H9 (cell line): Measurements from ENCODE around the gene ACOXL. TPM values are rescaled to one million over a fixed set of nuclear protein-coding genes. Genes with fewer than 3 reads are reported as not detected.

ENCODE experiments used
- DNase-seq: peaks from one replicate; pipeline ENCODE4 v3.0.0-alpha.2; 2017
- H2AFZ ChIP-seq: one replicate; pipeline ENCODE4 v1.6.1; 2013; ENCODE audit warnings: mild to moderate bottlenecking, low read length, control low read depth, moderate library complexity
- H2AK5ac ChIP-seq: 2 replicates; pipeline ENCODE4 v1.6.1; 2013; ENCODE audit warnings: low read length, control low read depth, mixed read lengths; ENCODE audit not compliant: insufficient read length
- H2BK120ac ChIP-seq: one replicate; pipeline ENCODE4 v1.6.1; 2013; ENCODE audit warnings: low read depth, mild to moderate bottlenecking, low read length, control low read depth, inconsistent platforms; ENCODE audit not compliant: poor library complexity, severe bottlenecking
- H2BK12ac ChIP-seq: 2 replicates; pipeline ENCODE4 v1.6.1; 2013; ENCODE audit warnings: low read length, control low read depth, mixed read lengths, low read depth; ENCODE audit not compliant: insufficient read length
- H2BK15ac ChIP-seq: 2 replicates; pipeline ENCODE4 v1.6.1; 2013; ENCODE audit warnings: low read depth, low read length, control low read depth
- H2BK20ac ChIP-seq: one replicate; pipeline ENCODE4 v1.6.1; 2013; ENCODE audit warnings: low read depth, mild to moderate bottlenecking, low read length, control low read depth, inconsistent platforms; ENCODE audit not compliant: poor library complexity, severe bottlenecking
- H2BK5ac ChIP-seq: 2 replicates; pipeline ENCODE4 v1.6.1; 2013; ENCODE audit warnings: low read length, control low read depth, mixed read lengths; ENCODE audit not compliant: insufficient read length
- H3K14ac ChIP-seq: 2 replicates; pipeline ENCODE4 v1.6.1; 2013; ENCODE audit warnings: low read length, control low read depth; ENCODE audit not compliant: insufficient read depth
- H3K18ac ChIP-seq: 2 replicates; pipeline ENCODE4 v1.6.1; 2013; ENCODE audit warnings: low read depth, mild to moderate bottlenecking, mixed read lengths, low read length, control low read depth; ENCODE audit not compliant: insufficient read length
- H3K23ac ChIP-seq: 2 replicates; pipeline ENCODE4 v1.6.1; 2013; ENCODE audit warnings: low read length, control low read depth, mixed read lengths, low read depth; ENCODE audit not compliant: insufficient read length
- H3K23me2 ChIP-seq: 2 replicates; pipeline ENCODE4 v1.6.1; 2013; ENCODE audit warnings: low read depth, mild to moderate bottlenecking, mixed read lengths, low read length, control low read depth; ENCODE audit not compliant: insufficient read length, poor library complexity, severe bottlenecking
- H3K27ac ChIP-seq: 2 replicates; pipeline ENCODE4 v1.5.1; 2013; ENCODE audit warnings: low read length, control low read depth, mixed read lengths, low read depth; ENCODE audit not compliant: insufficient read length
- H3K27me3 ChIP-seq: 2 replicates; pipeline ENCODE4 v1.6.1; 2013; ENCODE audit warnings: low read length, control low read depth, inconsistent platforms; ENCODE audit not compliant: insufficient read depth
- H3K4ac ChIP-seq: 2 replicates; pipeline ENCODE4 v1.6.1; 2013; ENCODE audit warnings: low read depth, mild to moderate bottlenecking, control low read depth, inconsistent platforms, low read length, moderate library complexity
- H3K4me1 ChIP-seq: 2 replicates; pipeline ENCODE4 v1.6.1; 2013; ENCODE audit warnings: low read length, control low read depth, inconsistent platforms; ENCODE audit not compliant: insufficient read depth
- H3K4me2 ChIP-seq: 2 replicates; pipeline ENCODE4 v1.6.1; 2013; ENCODE audit warnings: low read length, control low read depth, mixed read lengths; ENCODE audit not compliant: insufficient read length, insufficient read depth
- H3K56ac ChIP-seq: 2 replicates; pipeline ENCODE4 v1.6.1; 2013; ENCODE audit warnings: low read depth, mild to moderate bottlenecking, mixed read lengths, low read length, control low read depth; ENCODE audit not compliant: insufficient read length
- H3K79me1 ChIP-seq: 2 replicates; pipeline ENCODE4 v1.6.1; 2013; ENCODE audit warnings: low read depth, mild to moderate bottlenecking, moderate library complexity, low read length, control low read depth, inconsistent platforms; ENCODE audit not compliant: insufficient read depth, poor library complexity, severe bottlenecking
- H3K79me2 ChIP-seq: 2 replicates; pipeline ENCODE4 v1.6.1; 2013; ENCODE audit warnings: low read length, control low read depth, inconsistent platforms; ENCODE audit not compliant: insufficient read depth
- H3K9ac ChIP-seq: 2 replicates; pipeline ENCODE4 v1.6.1; 2013; ENCODE audit warnings: low read length, control low read depth, mixed read lengths; ENCODE audit not compliant: insufficient read length; ENCODE audit errors: extremely low read depth
- H3K9me3 ChIP-seq: one replicate; pipeline ENCODE4 v1.6.1; 2013; ENCODE audit warnings: low read depth, low read length, inconsistent platforms; ENCODE audit not compliant: control insufficient read depth
- H3T11ph ChIP-seq: one replicate; pipeline ENCODE4 v1.6.1; 2013; ENCODE audit warnings: mild to moderate bottlenecking, low read length, control low read depth, inconsistent platforms
- H4K20me1 ChIP-seq: one replicate; pipeline ENCODE4 v1.6.1; 2013; ENCODE audit not compliant: control insufficient read depth, insufficient read length, insufficient read depth
- H4K5ac ChIP-seq: 2 replicates; pipeline ENCODE4 v1.6.1; 2013; ENCODE audit warnings: low read depth, mild to moderate bottlenecking, mixed read lengths, low read length, control low read depth; ENCODE audit not compliant: insufficient read length
- H4K8ac ChIP-seq: replicated peaks from 2 replicates; pipeline ENCODE4 v1.6.1; 2013; ENCODE audit warnings: low read length, control low read depth, mixed read lengths, low read depth; ENCODE audit not compliant: insufficient read length
- H4K91ac ChIP-seq: 2 replicates; pipeline ENCODE4 v1.6.1; 2013; ENCODE audit warnings: low read depth, mild to moderate bottlenecking, moderate library complexity, mixed read lengths, low read length, control low read depth; ENCODE audit not compliant: insufficient read length
- H3K27ac Mint-ChIP-seq, 3 experiments: 2 replicates in 2 of 3; 3 replicates in 1 of 3; pipeline ENCODE4 v1.8.0; 2020 to 2021; ENCODE audit warnings: mixed read lengths in 3 of 3, mild to moderate bottlenecking in 1 of 3, moderate library complexity in 1 of 3
- H3K27me3 Mint-ChIP-seq: 2 replicates; pipeline ENCODE4 v1.8.0; 2021; ENCODE audit warnings: low read depth, mild to moderate bottlenecking, moderate library complexity, mixed read lengths
- H3K36me3 Mint-ChIP-seq, 3 experiments: 2 replicates in 2 of 3; 3 replicates in 1 of 3; pipeline ENCODE4 v1.8.0; 2020 to 2021; ENCODE audit warnings: low read depth in 3 of 3, mixed read lengths in 3 of 3; ENCODE audit not compliant: insufficient read depth in 1 of 3
- H3K4me1 Mint-ChIP-seq, 2 experiments: 2 replicates each; pipeline ENCODE4 v1.8.0; 2020; ENCODE audit warnings: mixed read lengths in 2 of 2
- H3K4me3 Mint-ChIP-seq, 2 experiments: 2 replicates in 1 of 2; 3 replicates in 1 of 2; pipeline ENCODE4 v1.8.0; 2020 to 2021; ENCODE audit warnings: mild to moderate bottlenecking in 2 of 2, mixed read lengths in 2 of 2, moderate library complexity in 1 of 2
- H3K9me3 Mint-ChIP-seq, 2 experiments: 2 replicates in 1 of 2; 3 replicates in 1 of 2; pipeline ENCODE4 v1.8.0; 2020; ENCODE audit warnings: mild to moderate bottlenecking in 2 of 2, mixed read lengths in 2 of 2, moderate library complexity in 1 of 2
- CTCF ChIP-seq: fragments of 200-600 bp; sonication (generic); conservative IDR thresholded peaks from 3 replicates; pipeline ENCODE4 v1.8.0; 2021; ENCODE audit warnings: antibody characterized with exemption, mild to moderate bottlenecking
- WGBS: extraction: QIAGEN DNeasy Blood & Tissue Kit; methylation state at CpG from one replicate; pipeline ENCODE4 v1.1.7; 2013; ENCODE audit warnings: missing lambda C conversion rate, low lambda C conversion rate, mixed read lengths; ENCODE audit not compliant: insufficient read length; ENCODE audit errors: extremely low coverage; 5-methylcytosine and 5-hydroxymethylcytosine counted together
- total RNA-seq: library from RNA; stranded (reverse); gene quantifications from 2 replicates; pipeline ENCODE4 v1.2.1, GENCODE V29; 2021

ACOXL gene
- total RNA-seq, 1 experiment from 2014 or later, result 37.6 TPM

DNA sequence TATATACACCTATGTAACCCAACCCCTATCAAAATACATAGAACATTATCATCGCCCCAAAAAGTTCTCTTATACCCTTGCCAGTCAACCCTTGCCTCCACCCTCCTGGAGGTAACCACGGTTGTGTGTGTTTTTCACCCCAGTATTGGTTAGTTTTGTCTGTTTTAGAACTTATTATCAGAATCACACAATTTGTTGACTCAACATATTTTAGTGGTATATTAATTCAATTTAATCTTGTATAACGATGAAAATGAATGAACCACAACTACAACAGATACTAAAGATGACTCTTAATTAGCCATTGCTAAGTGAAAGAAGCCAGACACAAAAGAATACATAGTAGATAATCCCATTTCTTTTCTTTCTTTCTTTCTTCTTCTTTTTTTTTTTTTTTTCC is 19.3 kb downstream of the ACOXL start:
- no peak overlapping the region for H3K4me3 Mint-ChIP-seq
- Histone ChIP-seq H4K8ac (no peak overlapping the region), H3K9me3 (no peaks in the 10 kb centered on the region), H3K27ac (no peak overlapping the region), H2BK120ac (no peak overlapping the region), H2BK15ac (no peak overlapping the region), H3K79me1 (no peaks in the 10 kb centered on the region), H2BK20ac (no peak overlapping the region), H3K18ac (no peak overlapping the region), H3K23me2 (no peaks in the 10 kb centered on the region), H3K4me2 (no peak overlapping the region), H3K14ac (no peak overlapping the region), H2BK12ac (no peak overlapping the region), H2BK5ac (no peak overlapping the region), H3K23ac (no peak overlapping the region), H3K4ac (no peak overlapping the region), H3K79me2 (peaks cover 6% of the 10 kb centered on the region; the same call in 1 of the 2 replicates), H3K27me3 (no peaks in the 10 kb centered on the region), H2AFZ (no peak overlapping the region), H3K4me1 (peaks cover 18% of the 10 kb centered on the region; the same call in 1 of the 2 replicates), H4K20me1 (no peaks in the 10 kb centered on the region), H3K56ac (no peak overlapping the region), H2AK5ac (no peak overlapping the region), H3K9ac (no peak overlapping the region), H3T11ph (no peak overlapping the region), H4K91ac (no peak overlapping the region), H4K5ac (no peak overlapping the region)
- no CpG with 5 or more reads among the region's 3 CpGs for WGBS
- H3K27ac Mint-ChIP-seq, result no peak overlapping the region
- peaks cover 0 to 2% of the 10 kb centered on the region in 2 experiments; a peak in 1 of 5 replicates for H3K9me3 Mint-ChIP-seq
- peaks cover 0 to 10% (median 1%) of the 10 kb centered on the region in 3 experiments; a peak in 2 of 7 replicates for H3K36me3 Mint-ChIP-seq
- H3K4me1 Mint-ChIP-seq, result peaks cover 48 to 53% of the 10 kb centered on the region in 2 experiments
- no peak for TF ChIP-seq CTCF
- no peak for DNase-seq
- no peaks in the 10 kb centered on the region for H3K27me3 Mint-ChIP-seq
